Hepatocyte (in vitro differentiated cells): ENCODE results near the gene P2RY8.

ENCODE experiments used
- CTCF ChIP-seq: fragments of 200-600 bp; sonication (generic); IDR thresholded peaks from 2 replicates; pipeline ENCODE4 v1.5.1; 2016; ENCODE audit warnings: antibody characterized with exemption, mild to moderate bottlenecking; ENCODE audit not compliant: poor library complexity
- EZH2 ChIP-seq: fragments of 200-600 bp; sonication (generic); IDR thresholded peaks from 2 replicates; pipeline ENCODE4 v1.6.1; 2016; ENCODE audit warnings: antibody characterized with exemption, mild to moderate bottlenecking, borderline replicate concordance
- EZH2phosphoT487 ChIP-seq: fragments of 200-600 bp; sonication (generic); IDR thresholded peaks from one replicate; pipeline ENCODE4 v1.6.1; 2018; ENCODE audit warnings: antibody characterized with exemption, mild to moderate bottlenecking, low read depth, moderate library complexity; ENCODE audit not compliant: unreplicated experiment, severe bottlenecking

- TF ChIP-seq CTCF: no peak
- no peak for TF ChIP-seq EZH2
- no peak for TF ChIP-seq EZH2phosphoT487
Observed at GRCh38 chrX:1486177-1486576, 50.8 kb downstream of the P2RY8 start.
